ENCODE results near the gene USF3. TPM values are rescaled to one million over a fixed set of nuclear protein-coding genes. Genes with fewer than 3 reads are reported as not detected.
A peak's percentile ranks its signal among the peaks of the same experiment; 100 is the strongest.

Gene USF3
- total and polyA plus RNA-seq, 8 donors: 3.3 to 30.6 (median 7.6) TPM

DNA sequence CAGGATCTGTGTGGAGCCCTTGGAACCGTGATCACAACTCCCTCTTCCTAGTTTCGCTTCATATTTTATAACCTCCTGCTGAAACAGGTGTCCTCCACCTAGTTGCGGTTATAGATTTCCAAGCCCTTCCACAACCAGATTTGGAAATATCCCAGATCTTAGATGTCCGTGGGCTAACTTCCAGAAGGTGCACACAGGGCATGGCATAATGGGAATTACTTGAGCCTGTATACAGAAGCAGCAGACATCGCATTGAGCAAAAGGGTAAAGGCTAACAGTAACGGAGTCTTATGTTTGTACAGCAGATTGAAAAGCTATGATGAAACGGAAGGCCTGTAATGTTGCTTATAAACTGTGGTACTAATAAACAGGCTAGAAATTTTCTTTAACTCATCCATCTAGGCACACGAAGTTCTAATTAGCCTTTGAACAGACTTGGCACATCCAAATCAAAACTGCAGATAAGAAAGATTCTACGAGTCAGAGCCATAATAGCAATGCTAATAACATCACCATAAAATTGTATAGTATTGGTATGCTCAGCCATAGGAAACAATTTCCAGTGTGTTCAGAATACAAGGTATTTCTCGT, 1.2 kb upstream of the USF3 start:
- WGBS, 5 donors: 3 to 9% (median 5%) methylated on average over 10 of the region's 10 CpGs

DNA sequence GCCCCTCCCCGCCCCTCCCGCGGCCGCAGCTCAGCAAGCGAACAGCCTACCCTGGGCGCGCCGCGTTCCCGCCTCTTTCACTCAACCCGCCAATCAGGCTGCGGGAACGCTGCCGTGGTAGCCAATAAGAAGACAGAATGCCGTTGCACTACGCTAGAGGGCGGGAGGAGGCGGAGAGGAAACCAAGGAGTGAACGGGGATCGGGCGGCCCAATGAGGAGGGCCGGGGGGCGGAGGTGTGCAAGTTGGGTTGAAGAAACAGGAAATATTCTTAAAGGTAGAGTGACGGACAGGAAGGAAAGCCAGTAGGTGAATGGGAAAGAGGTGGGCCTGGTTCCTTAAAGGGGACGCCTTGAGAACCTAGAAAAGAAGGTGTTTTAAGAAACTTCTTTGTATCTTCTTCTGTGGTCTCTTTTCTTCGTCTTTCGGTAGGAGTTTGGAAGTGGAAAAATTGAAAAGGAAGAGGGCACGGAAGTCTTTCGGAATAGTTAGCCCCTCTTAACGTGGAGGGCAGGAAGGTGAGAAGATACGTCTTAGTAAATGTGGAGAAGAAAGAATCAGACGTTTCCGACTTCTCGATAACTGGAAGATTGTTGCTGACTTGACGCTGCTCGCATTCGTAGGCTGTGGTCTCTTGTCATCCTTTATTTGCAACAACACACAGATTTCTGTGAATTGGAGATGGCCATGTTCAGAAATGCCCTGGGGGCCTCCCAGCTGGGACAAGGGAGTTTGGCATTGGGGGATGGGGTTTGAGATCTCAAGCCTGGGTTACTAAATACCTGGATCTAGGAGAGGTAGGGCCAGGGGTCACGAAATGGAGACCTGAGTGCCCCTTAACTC, 437 bp upstream of the USF3 start:
- DNase-seq: peak; percentile 99 to 100

More for the DNA sequence above, 1.2 kb upstream of the USF3 start:
- intact Hi-C loops (cut with DNase I; ENCODE audit: low total_unique reads): no loop called here
- H3K9me3 ChIP-seq: no peaks in the 10 kb centered on the region
- no peak for DNase-seq
- peaks cover 15 to 47% (median 32%) of the 10 kb centered on the region in 4 donors for H3K4me1 ChIP-seq
- TF ChIP-seq EP300 (IDR thresholded peaks at IDR 0.05) (no peak), CTCF (IDR thresholded peaks at IDR 0.05) (no peak), POLR2AphosphoS5 (IDR thresholded peaks at IDR 0.05) (no peak), POLR2A (IDR thresholded peaks at IDR 0.05) (no peak)
- H3K27me3 ChIP-seq: no peaks in the 10 kb centered on the region
- H3K36me3 ChIP-seq: no peaks in the 10 kb centered on the region
- H3K27ac ChIP-seq: peak overlapping the region; percentile 77 to 100 (median 99)
- peak overlapping the region; percentile 82 to 99 (median 96) for H3K4me3 ChIP-seq

DNA sequence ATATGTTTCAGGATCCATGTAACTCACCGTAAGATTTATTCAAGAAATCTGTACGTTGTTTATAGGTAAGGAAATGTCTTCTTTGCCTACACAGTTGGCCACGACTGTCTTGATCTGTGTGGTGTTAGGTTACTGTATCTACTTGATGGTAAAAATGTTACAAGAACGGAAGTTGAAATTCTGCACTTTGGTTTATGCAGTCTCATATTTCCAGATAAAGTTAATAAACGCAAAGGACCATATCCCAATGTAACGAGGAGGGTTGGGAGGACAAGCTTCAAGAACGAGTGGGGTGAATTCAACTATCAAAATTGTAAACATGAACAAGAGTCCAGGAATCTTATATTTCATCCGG, 1.0 kb downstream of the USF3 start:
- Histone ChIP-seq H3K4me1 (peaks cover 15 to 59% (median 35%) of the 10 kb centered on the region in 4 donors), H3K9me3 (no peaks in the 10 kb centered on the region), H3K27ac (peak overlapping the region in 4 of 5 donors; percentile 97 to 100 (median 100)), H3K4me3 (peak overlapping the region; percentile 82 to 99 (median 96)), H3K36me3 (no peaks in the 10 kb centered on the region), H3K27me3 (no peaks in the 10 kb centered on the region)
- WGBS, 5 donors: 4 to 12% (median 8%) methylated on average over 8 of the region's 8 CpGs
- DNase-seq: peak in 1 of 2 donors; percentile 37
- TF ChIP-seq EP300 (IDR thresholded peaks at IDR 0.05): no peak
- no peak for TF ChIP-seq CTCF (IDR thresholded peaks at IDR 0.05)
- TF ChIP-seq POLR2A (IDR thresholded peaks at IDR 0.05): no peak
- no peak for TF ChIP-seq POLR2AphosphoS5 (IDR thresholded peaks at IDR 0.05)
- intact Hi-C loops (cut with DNase I; ENCODE audit: low total_unique reads): no loop called here

More for the DNA sequence above, 437 bp upstream of the USF3 start:
- H3K4me3 ChIP-seq: peak overlapping the region; percentile 82 to 99 (median 96)
- no peaks in the 10 kb centered on the region for H3K27me3 ChIP-seq
- H3K36me3 ChIP-seq: no peaks in the 10 kb centered on the region
- peaks cover 15 to 47% (median 33%) of the 10 kb centered on the region in 4 donors for H3K4me1 ChIP-seq
- peak overlapping the region; percentile 77 to 100 (median 99) for H3K27ac ChIP-seq
- intact Hi-C loops (cut with DNase I; ENCODE audit: low total_unique reads): no loop called here
- 0 to 1% (median 0%) methylated on average over 32 to 38 of the region's 38 CpGs for WGBS, 5 donors
- no peaks in the 10 kb centered on the region for H3K9me3 ChIP-seq
- TF ChIP-seq POLR2AphosphoS5 (IDR thresholded peaks at IDR 0.05) (peak in 1 of 3 donors; percentile 89), POLR2A (IDR thresholded peaks at IDR 0.05) (no peak), EP300 (IDR thresholded peaks at IDR 0.05) (no peak), CTCF (IDR thresholded peaks at IDR 0.05) (peak in 4 of 7 experiments; percentile 23 to 41 (median 38))

GRCh38 chr3:113690482-113690881, 6.0 kb downstream of the USF3 start:
- TF ChIP-seq POLR2AphosphoS5 (IDR thresholded peaks at IDR 0.05) (no peak), EP300 (IDR thresholded peaks at IDR 0.05) (no peak), CTCF (IDR thresholded peaks at IDR 0.05) (no peak), POLR2A (IDR thresholded peaks at IDR 0.05) (no peak)
- WGBS, 5 donors: 83 to 91% (median 87%) methylated on average over 3 of the region's 3 CpGs
- no peak for DNase-seq
- peaks cover 10 to 40% (median 24%) of the 10 kb centered on the region in 4 donors for H3K4me1 ChIP-seq
- H3K36me3 ChIP-seq: peaks cover under 1 to 7% (median 3%) of the 10 kb centered on the region in 4 donors
- no peaks in the 10 kb centered on the region for H3K27me3 ChIP-seq
- H3K27ac ChIP-seq: no peak overlapping the region
- H3K9me3 ChIP-seq: no peaks in the 10 kb centered on the region
- no peak overlapping the region for H3K4me3 ChIP-seq
- intact Hi-C loops (cut with DNase I; ENCODE audit: low total_unique reads): no loop called here

Data from stomach (tissue), 9 donors.